SK-N-DZ (cell line): ENCODE data around the gene PRICKLE3.
"Not testable (repeated sequence)": the region's sequence is repeated elsewhere in the genome, so short reads cannot be mapped to it uniquely, and the experiment has no call there.

Experiments
- DNase-seq: peaks from one replicate; pipeline ENCODE4 v3.0.0-alpha.2; 2015; ENCODE audit warnings: low spot score

Gene PRICKLE3

DNA sequence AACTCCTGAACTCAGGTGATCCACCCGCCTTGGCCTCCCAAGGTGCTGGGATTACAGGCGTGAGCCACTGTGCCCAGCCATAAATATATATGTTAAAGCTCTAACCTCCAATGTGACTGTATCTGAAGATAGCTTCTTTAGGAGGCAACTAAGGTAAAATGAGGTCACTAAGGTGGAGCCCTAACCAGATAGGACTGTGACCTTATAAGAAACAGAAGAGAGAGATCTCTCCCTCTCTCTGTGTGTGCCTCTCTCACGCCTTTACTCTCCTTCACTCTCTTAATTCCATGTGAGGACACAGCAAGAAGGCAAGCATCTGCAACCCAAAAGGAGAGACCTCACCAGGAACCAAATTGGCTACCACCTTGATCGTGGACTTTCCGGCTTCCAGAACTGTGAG lies 24.5 kb downstream of the PRICKLE3 start:
- DNase-seq: no peak

DNA sequence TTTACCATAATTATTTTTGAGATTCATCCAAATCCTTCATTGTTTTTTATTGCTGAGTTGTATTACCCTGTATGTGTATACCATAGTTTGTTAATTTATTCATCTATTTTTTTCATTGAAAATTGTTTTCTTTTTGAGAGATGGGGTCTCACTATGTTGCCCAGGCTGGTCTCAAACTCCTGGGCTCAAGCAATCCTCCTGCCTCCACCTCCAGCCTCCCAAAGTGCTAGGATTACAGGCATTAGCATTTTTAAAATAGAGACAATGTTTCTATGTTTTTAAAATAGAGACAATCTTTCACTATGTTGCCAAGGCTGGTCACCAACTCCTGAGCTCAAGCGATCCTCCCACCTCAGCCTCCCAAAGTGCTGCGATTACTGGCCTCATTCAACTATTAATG lies 25.3 kb downstream of the PRICKLE3 start:
- no peak for DNase-seq

DNA sequence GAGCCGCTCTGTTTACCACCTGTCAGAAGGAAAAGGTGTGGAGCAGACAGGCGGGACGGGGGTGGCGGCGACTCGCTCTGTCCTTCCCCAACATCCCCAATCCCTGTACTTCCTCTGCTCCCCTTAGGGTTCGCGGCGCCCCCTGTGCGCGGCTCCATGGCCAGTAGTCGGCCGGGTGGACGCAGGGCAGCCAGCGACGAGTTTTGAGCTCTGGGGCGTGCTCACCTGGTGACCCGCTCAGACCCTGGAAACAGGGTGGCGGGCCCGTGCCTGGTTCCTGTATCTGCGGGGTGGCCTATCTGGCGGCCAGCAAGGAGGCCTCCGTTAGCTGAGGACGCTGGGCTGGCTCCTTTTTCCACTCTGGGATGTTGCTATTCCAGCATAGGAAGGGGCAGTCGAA lies 29.0 kb downstream of the PRICKLE3 start:
- DNase-seq: no peak

DNA sequence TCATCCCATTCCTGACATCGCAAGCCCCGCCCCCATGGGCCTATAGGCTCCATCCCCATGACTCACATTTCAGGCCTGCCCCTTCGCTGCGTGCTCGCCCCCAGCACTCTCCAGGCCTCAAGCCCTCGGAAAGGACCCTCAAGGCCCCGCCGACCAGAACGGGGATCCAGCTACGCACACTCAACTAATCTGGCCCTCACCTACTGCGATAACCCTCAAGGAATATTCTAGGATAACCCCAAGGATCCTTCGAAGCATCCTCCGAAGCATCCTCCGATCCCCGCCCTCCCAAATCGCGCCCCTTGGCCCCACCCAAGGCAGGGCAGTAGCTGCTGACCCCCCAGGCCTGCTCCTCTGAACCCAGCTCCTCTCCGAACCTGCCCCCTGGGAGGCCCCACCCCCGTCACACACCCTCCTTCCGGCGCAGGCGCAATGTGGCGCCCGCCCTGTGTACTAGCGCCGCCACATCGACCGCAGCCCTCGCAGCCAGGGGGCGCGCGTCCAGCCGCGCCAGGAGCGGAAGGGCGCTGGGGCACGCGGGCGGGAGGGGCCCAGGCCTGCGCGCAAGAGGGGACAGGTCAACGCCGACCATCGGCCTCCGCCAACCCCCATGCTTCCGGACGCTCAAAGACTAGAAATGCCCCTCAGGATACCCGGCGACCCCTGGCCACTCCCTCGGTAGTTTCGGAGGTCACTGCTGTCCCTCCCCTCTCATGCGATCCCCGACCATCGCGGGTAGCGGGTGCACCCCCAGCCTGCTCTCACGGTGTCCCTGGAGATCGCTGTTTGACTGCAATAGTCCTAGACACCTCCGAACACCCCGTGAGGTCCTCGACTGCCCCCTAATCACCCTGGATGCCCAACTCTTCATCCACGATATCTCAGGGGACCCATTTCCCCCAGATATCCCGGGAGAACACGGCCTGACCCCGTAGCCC lies 30.0 kb downstream of the PRICKLE3 start:
- DNase-seq: peak; percentile 88

DNA sequence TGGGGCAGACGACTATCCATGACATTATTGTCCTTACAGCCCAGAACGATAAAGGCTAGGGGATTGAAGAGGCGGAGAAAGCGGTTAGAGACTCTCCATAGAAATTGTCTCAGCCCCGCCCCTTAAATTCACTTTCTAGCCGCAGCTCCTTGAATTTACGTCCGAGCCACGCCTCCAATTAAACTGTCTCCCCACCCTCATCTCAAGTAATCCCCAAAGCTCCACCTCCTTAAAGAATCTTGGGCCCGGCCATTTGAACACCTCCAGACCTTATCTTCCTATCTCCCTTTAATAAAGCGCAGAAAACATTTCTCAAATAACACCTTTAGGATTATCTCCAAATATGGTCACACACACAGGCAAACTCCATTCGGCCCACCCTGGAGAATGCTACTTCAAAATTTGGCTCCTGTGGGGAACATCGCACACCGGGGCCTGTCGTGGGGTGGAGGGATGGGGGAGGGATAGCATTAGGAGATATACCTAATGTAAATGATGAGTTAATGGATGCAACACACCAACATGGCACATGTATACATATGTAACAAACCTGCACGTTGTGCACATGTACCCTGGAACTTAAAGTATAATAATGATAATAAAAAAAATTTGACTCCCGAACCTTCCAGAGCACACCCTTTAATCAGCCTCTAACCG lies 30.8 kb downstream of the PRICKLE3 start:
- DNase-seq: peak; percentile 70

DNA sequence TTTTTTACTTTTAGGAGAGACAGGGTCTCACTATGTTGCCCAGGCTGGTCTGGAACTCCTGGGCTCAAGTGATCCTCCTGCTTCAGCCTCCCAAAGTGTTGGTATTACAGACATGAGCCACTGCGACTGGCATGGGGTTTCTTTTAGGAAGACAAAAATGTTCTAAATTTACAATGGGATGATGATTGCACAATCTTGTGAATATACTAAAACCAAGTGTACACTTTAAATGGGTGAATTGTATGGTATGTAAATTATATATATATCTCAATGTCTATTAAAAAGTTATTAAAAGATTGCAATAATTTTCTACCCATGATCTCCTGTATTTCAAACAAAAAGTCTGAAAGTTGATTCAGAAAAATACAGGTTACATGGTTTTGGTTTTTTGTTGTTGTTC lies 32.7 kb downstream of the PRICKLE3 start:
- DNase-seq: no peak

DNA sequence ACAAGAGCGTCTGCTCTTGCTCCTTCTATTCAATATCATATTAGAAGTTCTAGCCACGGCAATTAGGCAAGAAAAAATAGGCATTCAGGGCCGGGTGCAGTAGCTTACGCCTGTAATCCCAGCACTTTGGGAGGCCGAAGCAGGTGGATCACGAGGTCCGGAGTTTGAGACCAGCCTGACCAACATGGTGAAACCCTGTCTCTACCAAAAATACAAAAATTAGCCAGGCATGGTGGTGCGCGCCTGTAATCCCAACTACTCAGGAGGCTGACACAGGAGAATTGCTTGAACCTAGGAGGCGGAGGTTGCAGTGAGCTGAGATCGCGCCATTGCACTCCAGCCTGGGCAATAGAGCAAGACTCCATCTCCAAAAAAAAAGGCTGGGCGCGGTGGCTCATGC lies 36.9 kb downstream of the PRICKLE3 start:
- DNase-seq: not testable (repeated sequence)

DNA sequence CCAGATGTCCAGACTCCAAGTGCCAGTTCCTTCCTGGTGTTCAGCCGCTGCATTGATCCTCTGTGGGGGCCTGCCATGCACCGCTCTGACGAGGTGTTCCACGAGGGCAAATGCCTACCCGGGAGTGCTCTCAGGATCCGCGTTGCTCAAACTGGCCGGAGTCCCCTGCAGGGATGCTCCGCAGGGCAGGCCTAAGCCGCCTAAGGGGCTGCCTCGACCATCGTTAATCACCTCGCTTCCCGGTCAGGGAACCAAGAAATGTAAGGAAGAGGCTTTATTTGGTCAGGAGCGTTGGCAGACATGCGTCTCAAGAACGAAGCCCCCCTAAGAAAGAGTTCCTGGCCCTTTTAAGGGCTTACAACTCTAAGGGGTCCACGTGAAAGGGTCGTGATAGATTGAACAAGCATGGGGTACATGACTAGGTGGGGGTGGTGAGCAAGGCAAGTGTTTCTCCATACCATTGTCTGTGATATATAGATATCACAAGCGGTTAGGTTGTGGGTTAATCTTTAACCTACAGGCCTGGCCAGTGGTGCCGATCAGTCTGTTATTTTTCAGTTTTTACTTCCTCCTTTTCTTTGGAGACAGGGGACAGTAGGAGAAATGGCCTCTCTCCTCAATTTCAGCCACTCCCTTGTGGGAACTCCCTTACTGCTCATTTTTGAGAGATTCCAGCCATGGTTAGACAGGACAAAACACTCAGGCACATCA lies 37.6 kb downstream of the PRICKLE3 start:
- DNase-seq: not testable (repeated sequence)

DNA sequence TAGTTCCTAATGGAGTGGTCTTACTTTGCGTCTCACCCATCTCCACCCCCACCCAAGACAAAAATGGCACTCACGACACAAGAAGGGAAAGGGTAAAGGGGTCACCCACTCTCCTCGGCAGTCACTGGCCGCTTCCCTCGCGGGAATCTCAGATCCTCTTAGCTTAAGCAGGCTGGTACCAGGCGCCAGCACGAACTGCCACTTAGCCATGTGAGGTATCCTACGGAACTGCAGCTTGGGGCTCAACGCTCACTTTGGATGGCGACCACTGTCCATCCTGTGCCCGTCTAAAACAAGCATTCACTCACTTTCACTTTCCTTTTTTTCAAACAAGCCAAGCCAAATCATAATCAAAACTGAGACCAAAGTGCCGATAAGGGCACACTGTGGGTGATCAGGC lies 38.2 kb downstream of the PRICKLE3 start:
- DNase-seq: no peak

DNA sequence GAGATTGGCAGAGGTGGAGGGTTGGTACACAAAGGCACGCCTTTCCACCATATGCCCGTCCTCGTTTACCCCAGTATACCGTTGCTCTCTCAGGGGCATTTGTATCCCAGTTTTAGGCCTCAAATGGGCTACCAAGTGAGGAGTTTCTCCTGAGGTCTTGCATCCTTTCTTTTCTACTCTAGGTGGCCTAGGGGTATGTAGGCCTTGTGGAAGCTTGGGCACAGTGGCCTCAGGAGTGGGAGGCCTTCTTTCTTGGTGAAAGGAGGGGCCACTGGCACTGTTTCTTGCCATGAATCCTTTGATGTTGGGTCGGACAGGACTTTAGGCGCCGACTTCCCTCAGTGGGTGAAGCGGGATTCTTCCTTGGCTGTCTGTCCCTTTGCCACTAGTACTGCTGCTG lies 38.9 kb downstream of the PRICKLE3 start:
- DNase-seq: no peak

DNA sequence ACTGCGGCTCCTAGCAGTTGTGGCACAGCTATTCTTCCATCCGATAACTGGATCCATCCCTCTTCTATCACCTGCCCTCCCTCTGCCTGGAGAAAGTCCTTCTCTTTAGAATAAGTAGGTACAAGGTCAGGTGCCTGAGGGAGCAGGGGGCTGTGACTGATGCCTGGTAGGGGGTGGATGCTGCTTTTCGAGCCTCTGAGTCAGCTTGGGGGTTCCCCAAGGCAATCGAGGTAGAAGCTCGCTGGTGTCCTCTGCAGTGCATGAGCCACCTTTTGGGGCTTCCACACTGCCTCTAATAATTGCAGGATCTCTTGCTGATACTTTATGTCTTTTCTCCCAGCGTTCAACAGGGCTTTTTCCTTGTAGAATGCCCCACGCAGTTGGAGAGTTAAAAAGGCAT lies 43.0 kb downstream of the PRICKLE3 start:
- DNase-seq: not testable (repeated sequence)

DNA sequence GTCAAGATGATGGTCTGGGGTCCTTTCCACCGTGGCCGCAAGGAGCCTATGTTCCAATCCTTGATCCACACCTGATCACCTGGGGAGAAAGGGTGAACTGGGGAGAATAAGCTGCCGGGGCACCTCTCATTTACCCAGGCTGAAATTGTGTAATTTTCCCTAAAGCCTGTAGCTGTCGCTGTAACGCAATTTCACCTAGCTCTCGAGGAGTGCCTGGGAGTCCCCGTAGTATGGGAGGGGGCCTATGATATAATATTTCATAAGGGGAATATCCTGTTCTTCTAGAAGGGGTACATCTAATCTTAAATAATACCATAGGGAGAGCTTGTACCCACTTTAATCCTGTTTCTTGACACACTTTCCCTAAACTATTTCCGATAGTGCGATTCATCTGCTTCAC lies 43.9 kb downstream of the PRICKLE3 start:
- not testable (repeated sequence) for DNase-seq

DNA sequence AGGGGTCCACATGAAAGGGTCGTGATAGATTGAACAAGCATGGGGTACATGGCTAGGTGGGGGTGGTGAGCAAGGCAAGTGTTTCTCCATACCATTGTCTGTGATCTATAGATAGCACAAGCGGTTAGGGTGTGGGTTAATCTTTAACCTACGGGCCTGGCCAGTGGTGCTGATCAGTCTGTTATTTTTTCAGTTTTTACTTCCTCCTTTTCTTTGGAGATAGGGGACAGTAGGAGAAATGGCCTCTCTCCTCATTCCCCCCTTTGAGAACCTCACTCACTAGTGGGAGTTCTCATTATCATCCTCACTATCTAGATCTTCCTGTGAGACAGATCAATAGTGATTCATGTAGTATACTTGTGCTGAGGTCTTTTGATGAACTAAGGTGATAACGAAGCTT lies 46.5 kb downstream of the PRICKLE3 start:
- no peak for DNase-seq

DNA sequence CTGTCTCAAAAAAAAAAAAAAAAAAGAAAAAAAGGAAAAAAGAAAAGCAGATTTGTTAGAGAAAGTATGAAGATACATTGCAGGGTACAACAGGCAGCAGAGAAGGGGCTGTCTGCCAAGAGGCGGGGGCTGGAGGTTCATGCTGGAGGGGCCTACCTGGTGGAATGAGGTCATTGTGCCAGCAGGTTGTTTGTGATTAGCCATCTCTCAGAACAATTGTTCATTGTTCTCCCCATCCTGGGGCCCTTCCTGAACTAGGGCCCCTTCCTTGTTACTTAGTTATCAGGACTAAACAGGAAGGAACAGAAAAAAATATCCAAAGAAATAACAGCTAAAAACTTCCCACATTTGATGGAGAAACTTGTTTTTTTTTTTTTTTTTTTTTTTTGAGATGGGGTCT lies 48.7 kb downstream of the PRICKLE3 start:
- DNase-seq: no peak

DNA sequence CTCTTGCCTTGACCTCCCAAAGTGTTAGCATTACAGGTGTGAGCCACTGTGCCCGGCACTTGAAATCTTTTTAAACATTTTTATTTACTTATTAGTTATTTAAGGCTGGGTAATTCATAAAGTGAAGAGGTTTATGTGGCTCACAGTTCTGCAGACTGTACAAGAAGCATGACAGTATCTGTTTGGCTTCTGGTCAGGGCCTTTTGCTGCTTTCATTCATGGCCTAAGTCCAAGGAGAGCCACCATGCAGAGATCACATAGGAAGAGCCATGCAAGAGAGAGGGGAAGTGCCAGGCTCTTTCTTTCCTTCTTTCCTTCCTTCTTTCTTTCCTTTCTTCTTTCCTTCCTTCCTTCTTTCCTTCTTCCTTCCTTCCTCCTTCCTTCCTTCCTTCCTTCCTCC lies 52.4 kb downstream of the PRICKLE3 start:
- DNase-seq: no peak

DNA sequence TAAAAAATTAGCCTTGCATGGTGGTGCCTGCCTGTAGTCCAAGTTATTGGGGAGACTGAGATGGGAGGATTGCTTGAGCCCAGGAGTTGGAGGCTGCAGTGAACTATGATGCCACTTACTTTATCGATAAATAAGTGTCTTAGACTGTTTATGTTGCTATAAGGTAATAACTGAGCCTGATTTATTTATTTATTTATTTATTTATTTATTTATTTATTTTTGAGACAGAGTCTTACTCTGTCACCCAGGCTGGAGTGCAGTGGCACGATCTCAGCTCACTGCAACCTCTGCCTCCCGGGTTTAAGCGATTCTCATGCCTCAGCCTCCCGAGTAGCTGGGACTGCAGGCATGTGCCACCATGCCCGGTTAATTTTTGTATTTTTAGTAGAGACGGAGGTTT lies 53.9 kb downstream of the PRICKLE3 start:
- DNase-seq: not testable (repeated sequence)

DNA sequence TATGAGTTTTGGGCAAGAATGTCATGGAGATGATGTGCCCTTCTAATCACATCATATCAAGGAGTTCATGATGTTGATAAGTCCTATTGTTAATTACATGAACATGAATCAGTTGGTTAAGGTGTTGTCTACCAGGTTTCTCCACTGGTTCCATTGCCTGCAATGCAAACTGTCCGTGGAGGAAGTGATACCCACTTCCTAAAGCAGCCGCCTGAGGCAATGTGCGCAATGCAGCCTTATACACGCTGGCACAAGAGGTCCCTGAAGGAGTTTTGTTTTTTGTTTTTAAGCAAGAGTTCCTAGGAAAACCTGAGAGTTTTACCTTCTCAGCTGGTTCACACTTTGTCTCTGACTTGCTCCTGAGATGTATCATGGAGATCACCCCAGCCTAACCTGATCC lies 56.7 kb downstream of the PRICKLE3 start:
- no peak for DNase-seq

DNA sequence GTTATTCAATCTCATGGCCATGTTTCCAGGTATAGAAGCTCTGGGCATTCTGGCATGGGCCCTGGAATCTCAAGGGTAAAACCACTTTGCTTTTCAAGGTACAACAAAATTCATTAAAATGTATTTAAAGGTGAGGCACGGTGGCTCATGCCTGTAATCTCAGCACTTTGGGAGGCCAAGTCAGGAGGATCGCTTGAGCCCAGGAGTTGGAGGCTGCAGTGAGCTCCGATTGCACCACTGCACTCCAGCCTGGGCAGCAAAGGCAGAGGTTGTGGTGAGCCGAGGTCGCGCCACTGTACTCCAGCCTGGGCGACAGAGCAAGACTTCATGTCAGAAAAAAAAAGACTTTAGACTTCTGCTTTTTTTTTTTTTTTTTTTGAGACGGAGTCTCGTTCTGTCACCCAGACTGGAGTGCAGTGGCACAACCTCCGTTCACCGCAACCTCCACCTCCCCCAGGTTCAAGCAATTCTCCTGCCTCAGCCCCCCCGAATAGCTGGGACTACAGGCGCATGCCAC lies 58.4 kb downstream of the PRICKLE3 start:
- DNase-seq: not testable (repeated sequence)
